T-helper 2 cell (primary cell): Measurements from ENCODE around the gene COL11A1.

Source experiments
- DNase-seq, 5 experiments: peaks; one replicate each; pipeline versions ENCODE4 v3.0.0 to v3.0.0-alpha.2; 2012 to 2022

The COL11A1 gene

GRCh38 chr1:102897557-102897956 lies 210.8 kb downstream of the COL11A1 start:
- DNase-seq = no peak

GRCh38 chr1:102896771-102897170 lies 211.6 kb downstream of the COL11A1 start:
- no peak for DNase-seq

GRCh38 chr1:102896286-102896685 lies 212.0 kb downstream of the COL11A1 start:
- DNase-seq = no peak

GRCh38 chr1:102891868-102892625 lies 216.3 kb downstream of the COL11A1 start:
- no peak for DNase-seq

GRCh38 chr1:102886638-102887037 lies 221.7 kb downstream of the COL11A1 start:
- DNase-seq = no peak

- no peak for DNase-seq
Observed at GRCh38 chr1:102884238-102884637, 224.1 kb downstream of the COL11A1 start.

GRCh38 chr1:102879439-102879993 lies 228.8 kb downstream of the COL11A1 start:
- no peak for DNase-seq

- DNase-seq = no peak
Observed at GRCh38 chr1:102875756-102876155, 232.6 kb downstream of the COL11A1 start.

GRCh38 chr1:102872526-102872925 lies 235.8 kb downstream of the COL11A1 start:
- no peak for DNase-seq

GRCh38 chr1:102872097-102872496 lies 236.2 kb downstream of the COL11A1 start:
- DNase-seq = no peak

GRCh38 chr1:102863704-102864103 lies 244.6 kb downstream of the COL11A1 start:
- no peak for DNase-seq

GRCh38 chr1:102861247-102861646 lies 247.1 kb downstream of the COL11A1 start:
- DNase-seq = no peak

- no peak for DNase-seq
Observed at GRCh38 chr1:102858695-102859094, 249.6 kb downstream of the COL11A1 start.

- no peak for DNase-seq
Observed at GRCh38 chr1:102857251-102857650, 251.1 kb downstream of the COL11A1 start.

- DNase-seq = no peak
Observed at GRCh38 chr1:102853701-102854187, 254.6 kb downstream of the COL11A1 start.

GRCh38 chr1:102853136-102853535 lies 255.2 kb downstream of the COL11A1 start:
- DNase-seq = no peak

GRCh38 chr1:102852613-102853012 lies 255.7 kb downstream of the COL11A1 start:
- no peak for DNase-seq

GRCh38 chr1:102851616-102852015 lies 256.7 kb downstream of the COL11A1 start:
- no peak for DNase-seq

- DNase-seq = no peak
Observed at GRCh38 chr1:102842606-102843005, 265.7 kb downstream of the COL11A1 start.

GRCh38 chr1:102840741-102841140 lies 267.6 kb downstream of the COL11A1 start:
- DNase-seq = no peak

GRCh38 chr1:102838016-102838415 lies 270.3 kb downstream of the COL11A1 start:
- DNase-seq = no peak

- no peak for DNase-seq
Observed at GRCh38 chr1:102837551-102837950, 270.8 kb downstream of the COL11A1 start.

- DNase-seq = no peak
Observed at GRCh38 chr1:102836991-102837390, 271.3 kb downstream of the COL11A1 start.

- no peak for DNase-seq
Observed at GRCh38 chr1:102834688-102835320, 273.5 kb downstream of the COL11A1 start.
